ENCODE data around the gene FCMR. TPM values are rescaled to one million over a fixed set of nuclear protein-coding genes. Genes with fewer than 3 reads are reported as not detected.
A peak's percentile ranks its signal among the peaks of the same experiment; 100 is the strongest.

The FCMR gene
- total RNA-seq, 1 donor from 2014 or later, result not detected

GRCh38 chr1:206949641-206950040 lies 27.9 kb upstream of the FCMR start:
- no peak for DNase-seq (ENCODE audit: low read depth in 2 of 2)

- no peak for DNase-seq (ENCODE audit: low read depth in 2 of 2)
Measured at GRCh38 chr1:206949208-206949607, 27.5 kb upstream of the FCMR start.

GRCh38 chr1:206947255-206947654 lies 25.5 kb upstream of the FCMR start:
- DNase-seq (ENCODE audit: low read depth in 2 of 2), result no peak

GRCh38 chr1:206946261-206946660 lies 24.5 kb upstream of the FCMR start, which contains the start of gene PIGR:
Gene PIGR (minus strand): TSS chr1:206946466. CDS start chr1:206940531, 5,935 bp downstream.
- no peak for DNase-seq (ENCODE audit: low read depth in 2 of 2)

GRCh38 chr1:206945779-206946178 lies 24.0 kb upstream of the FCMR start:
- no peak for DNase-seq (ENCODE audit: low read depth in 2 of 2)

GRCh38 chr1:206944703-206945102 lies 23.0 kb upstream of the FCMR start:
- DNase-seq (ENCODE audit: low read depth in 2 of 2), result no peak

- no peak for DNase-seq (ENCODE audit: low read depth in 2 of 2)
Measured at GRCh38 chr1:206941766-206942418, 20.2 kb upstream of the FCMR start.

- no peak for DNase-seq (ENCODE audit: low read depth in 2 of 2)
Measured at GRCh38 chr1:206940588-206940936, 18.8 kb upstream of the FCMR start.

GRCh38 chr1:206939841-206940587 lies 18.3 kb upstream of the FCMR start:
- no peak for DNase-seq (ENCODE audit: low read depth in 2 of 2)

GRCh38 chr1:206939131-206939530 lies 17.4 kb upstream of the FCMR start:
- DNase-seq (ENCODE audit: low read depth in 2 of 2), result no peak

- no peak for DNase-seq (ENCODE audit: low read depth in 2 of 2)
Measured at GRCh38 chr1:206937425-206937824, 15.7 kb upstream of the FCMR start.

- peak; percentile 11 to 41 for DNase-seq (ENCODE audit: low read depth in 2 of 2)
Measured at GRCh38 chr1:206935491-206936067, 13.8 kb upstream of the FCMR start.

GRCh38 chr1:206933333-206933945 lies 11.7 kb upstream of the FCMR start:
- peak in 1 of 2 donors; percentile 29 for DNase-seq (ENCODE audit: low read depth in 2 of 2)

- no peak for DNase-seq (ENCODE audit: low read depth in 2 of 2)
Measured at GRCh38 chr1:206932177-206932576, 10.4 kb upstream of the FCMR start.

GRCh38 chr1:206931709-206932108 lies 10.0 kb upstream of the FCMR start:
- DNase-seq (ENCODE audit: low read depth in 2 of 2), result no peak

GRCh38 chr1:206930210-206930798 lies 8.6 kb upstream of the FCMR start:
- no peak for DNase-seq (ENCODE audit: low read depth in 2 of 2)

- DNase-seq (ENCODE audit: low read depth in 2 of 2), result no peak
Measured at GRCh38 chr1:206929524-206929923, 7.8 kb upstream of the FCMR start.

- no peak for DNase-seq (ENCODE audit: low read depth in 2 of 2)
Measured at GRCh38 chr1:206926286-206926685, 4.5 kb upstream of the FCMR start.

- DNase-seq (ENCODE audit: low read depth in 2 of 2), result no peak
Measured at GRCh38 chr1:206925106-206925736, 3.5 kb upstream of the FCMR start.

GRCh38 chr1:206924592-206925105 lies 2.9 kb upstream of the FCMR start:
- no peak for DNase-seq (ENCODE audit: low read depth in 2 of 2)

GRCh38 chr1:206923961-206924557 lies 2.3 kb upstream of the FCMR start:
- peak in 1 of 2 donors; percentile 2 for DNase-seq (ENCODE audit: low read depth in 2 of 2)
